NCI-H510A treated with DMSO at 0.1 percent for 48 hours (cell line): ENCODE results near the gene IL1RAP.
A peak's percentile ranks its signal among the peaks of the same experiment; 100 is the strongest.
"Not testable (repeated sequence)": the region's sequence is repeated elsewhere in the genome, so short reads cannot be mapped to it uniquely, and the experiment has no call there.

Experiments used
- DNase-seq: peaks from one replicate; lab custom pipeline; 2025; lab: John Stamatoyannopoulos, UW

Gene IL1RAP

GRCh38 chr3:190506271-190506670, 7.6 kb upstream of the IL1RAP start:
- no peak for DNase-seq

- DNase-seq, result no peak
These were observed 1.2 kb upstream of the IL1RAP start for GRCh38 chr3:190512666-190513065.

- peak; percentile 30 for DNase-seq
These were observed 698 bp downstream of the IL1RAP start for GRCh38 chr3:190514413-190515153.

- no peak for DNase-seq
These were observed 2.5 kb downstream of the IL1RAP start for GRCh38 chr3:190516416-190516815.

- no peak for DNase-seq
These were observed 3.8 kb downstream of the IL1RAP start for GRCh38 chr3:190517687-190518086.

- not testable (repeated sequence) for DNase-seq
These were observed 4.6 kb downstream of the IL1RAP start for GRCh38 chr3:190518531-190518930.

GRCh38 chr3:190519886-190520285, 6.0 kb downstream of the IL1RAP start:
- DNase-seq, result no peak

GRCh38 chr3:190521998-190522397, 8.1 kb downstream of the IL1RAP start:
- no peak for DNase-seq

GRCh38 chr3:190522621-190523222, 8.8 kb downstream of the IL1RAP start:
- DNase-seq, result no peak

GRCh38 chr3:190524942-190525341, 11.1 kb downstream of the IL1RAP start:
- no peak for DNase-seq

GRCh38 chr3:190525634-190526033, 11.7 kb downstream of the IL1RAP start:
- DNase-seq, result no peak

GRCh38 chr3:190526787-190527762, 13.2 kb downstream of the IL1RAP start:
- DNase-seq, result no peak

GRCh38 chr3:190528706-190529105, 14.8 kb downstream of the IL1RAP start:
- DNase-seq, result no peak

- no peak for DNase-seq
These were observed 17.5 kb downstream of the IL1RAP start for GRCh38 chr3:190531406-190531805.

- no peak for DNase-seq
These were observed 18.9 kb downstream of the IL1RAP start for GRCh38 chr3:190532731-190533203.

- DNase-seq, result no peak
These were observed 19.8 kb downstream of the IL1RAP start for GRCh38 chr3:190533511-190534281.

- DNase-seq, result no peak
These were observed 20.5 kb downstream of the IL1RAP start for GRCh38 chr3:190534386-190534785.

- DNase-seq, result no peak
These were observed 21.1 kb downstream of the IL1RAP start for GRCh38 chr3:190534986-190535385.

GRCh38 chr3:190537146-190537545, 23.3 kb downstream of the IL1RAP start:
- no peak for DNase-seq

GRCh38 chr3:190538288-190538687, 24.4 kb downstream of the IL1RAP start:
- no peak for DNase-seq

GRCh38 chr3:190539526-190539925, 25.6 kb downstream of the IL1RAP start:
- DNase-seq, result no peak

- DNase-seq, result no peak
These were observed 27.1 kb downstream of the IL1RAP start for GRCh38 chr3:190541008-190541407.
